ENCODE data around the gene SLC7A4. TPM values are rescaled to one million over a fixed set of nuclear protein-coding genes. Genes with fewer than 3 reads are reported as not detected.

The SLC7A4 gene, protein sequence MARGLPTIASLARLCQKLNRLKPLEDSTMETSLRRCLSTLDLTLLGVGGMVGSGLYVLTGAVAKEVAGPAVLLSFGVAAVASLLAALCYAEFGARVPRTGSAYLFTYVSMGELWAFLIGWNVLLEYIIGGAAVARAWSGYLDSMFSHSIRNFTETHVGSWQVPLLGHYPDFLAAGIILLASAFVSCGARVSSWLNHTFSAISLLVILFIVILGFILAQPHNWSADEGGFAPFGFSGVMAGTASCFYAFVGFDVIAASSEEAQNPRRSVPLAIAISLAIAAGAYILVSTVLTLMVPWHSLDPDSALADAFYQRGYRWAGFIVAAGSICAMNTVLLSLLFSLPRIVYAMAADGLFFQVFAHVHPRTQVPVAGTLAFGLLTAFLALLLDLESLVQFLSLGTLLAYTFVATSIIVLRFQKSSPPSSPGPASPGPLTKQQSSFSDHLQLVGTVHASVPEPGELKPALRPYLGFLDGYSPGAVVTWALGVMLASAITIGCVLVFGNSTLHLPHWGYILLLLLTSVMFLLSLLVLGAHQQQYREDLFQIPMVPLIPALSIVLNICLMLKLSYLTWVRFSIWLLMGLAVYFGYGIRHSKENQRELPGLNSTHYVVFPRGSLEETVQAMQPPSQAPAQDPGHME
- 1 to 10 TPM in 8 of 9 donors, under 1 TPM in 1; 0.90 to 7.2 (median 3.8) TPM for total RNA-seq
- 1 to 10 TPM in 1 of 3 donors, under 1 TPM in 2; 0.73 to 3.2 (median 0.94) TPM for polyA plus RNA-seq
- long read RNA-seq, donor 1, partial matches to known transcripts, result 0 of 2 reads
- long read RNA-seq, donor 1, other reads (novel, unspliced or antisense), result 0 of 2 reads
- long read RNA-seq, donor 2, result 0 reads
- long read RNA-seq, donor 3, partial matches to known transcripts, result 0 of 1 reads
- long read RNA-seq, donor 3, other reads (novel, unspliced or antisense), result 0 of 1 reads
- long read RNA-seq, donor 4, partial matches to known transcripts, result 2 of 5 reads
- long read RNA-seq, donor 4, other reads (novel, unspliced or antisense), result 2 of 5 reads
- long read RNA-seq, donor 5, partial matches to known transcripts, result 1 of 4 reads
- long read RNA-seq, donor 5, other reads (novel, unspliced or antisense), result 0 of 4 reads
- long read RNA-seq, donor 6, partial matches to known transcripts, result 2 of 3 reads
- long read RNA-seq, donor 6, other reads (novel, unspliced or antisense), result 0 of 3 reads
- long read RNA-seq, donor 7, result 0 reads
- long read RNA-seq, donor 8, result 0 reads
- long read RNA-seq, donor 9, result 0 reads
- long read RNA-seq, donor 10, result 0 reads

DNA sequence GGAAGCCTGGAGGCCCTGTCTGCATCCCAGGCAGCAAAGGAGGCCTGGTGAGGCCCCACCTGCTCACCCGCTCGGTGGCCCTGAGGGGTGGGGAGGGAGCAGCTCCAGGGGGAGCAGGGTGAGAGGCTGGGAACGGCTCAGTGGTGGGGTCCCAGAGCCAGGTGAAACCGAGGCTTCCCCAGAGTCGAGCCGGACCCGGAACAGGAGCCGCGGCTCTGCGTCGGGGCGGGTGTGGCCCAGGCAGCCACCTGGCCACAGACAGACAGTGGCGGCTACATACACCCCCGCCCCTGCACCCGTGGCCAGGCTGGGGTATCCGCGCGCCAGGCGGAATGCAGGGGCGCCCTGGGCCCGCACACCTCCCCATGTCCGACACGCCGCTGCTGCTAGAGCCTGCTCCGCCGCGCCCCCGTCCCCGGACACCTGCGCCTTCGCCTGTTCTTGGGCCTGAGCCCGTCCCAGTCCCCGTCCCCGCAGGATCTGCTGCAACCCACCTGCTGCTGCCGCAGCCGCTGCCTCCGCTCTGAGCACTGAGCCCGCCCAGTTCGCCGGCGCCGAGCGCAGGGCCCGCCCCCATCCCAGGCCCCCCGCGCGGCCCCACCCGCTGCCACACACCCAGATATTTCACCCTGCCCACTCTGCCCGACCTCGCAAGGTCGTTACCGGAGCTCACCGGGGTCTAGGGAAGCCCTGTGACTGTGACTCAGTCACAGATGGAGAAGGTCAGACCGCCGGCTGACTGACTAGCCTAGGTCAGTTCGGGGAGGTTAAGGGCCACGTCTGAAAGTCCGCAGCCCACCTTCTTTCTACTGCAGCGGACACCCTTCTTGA is at the start of gene SLC7A4:
SLC7A4 (minus strand) TSS at position 525 of the 831 bp plus-strand sequence. CDS start 749 bp downstream, outside the sequence.
- H3K36me3 ChIP-seq (replicated peaks in 1 of 2), result no peaks in the 10 kb centered on the region
- H3K27ac ChIP-seq, result peak within 1 kb of the TSS in 2 of 5 donors; percentile 8 to 50
- H3K27me3 ChIP-seq, result no peaks in the 10 kb centered on the region
- DNase-seq, result peak in 5 of 7 donors; percentile 37 to 66 (median 50)
- TF ChIP-seq POLR2A (IDR thresholded peaks at IDR 0.05), result no peak
- TF ChIP-seq, protein P1, sequence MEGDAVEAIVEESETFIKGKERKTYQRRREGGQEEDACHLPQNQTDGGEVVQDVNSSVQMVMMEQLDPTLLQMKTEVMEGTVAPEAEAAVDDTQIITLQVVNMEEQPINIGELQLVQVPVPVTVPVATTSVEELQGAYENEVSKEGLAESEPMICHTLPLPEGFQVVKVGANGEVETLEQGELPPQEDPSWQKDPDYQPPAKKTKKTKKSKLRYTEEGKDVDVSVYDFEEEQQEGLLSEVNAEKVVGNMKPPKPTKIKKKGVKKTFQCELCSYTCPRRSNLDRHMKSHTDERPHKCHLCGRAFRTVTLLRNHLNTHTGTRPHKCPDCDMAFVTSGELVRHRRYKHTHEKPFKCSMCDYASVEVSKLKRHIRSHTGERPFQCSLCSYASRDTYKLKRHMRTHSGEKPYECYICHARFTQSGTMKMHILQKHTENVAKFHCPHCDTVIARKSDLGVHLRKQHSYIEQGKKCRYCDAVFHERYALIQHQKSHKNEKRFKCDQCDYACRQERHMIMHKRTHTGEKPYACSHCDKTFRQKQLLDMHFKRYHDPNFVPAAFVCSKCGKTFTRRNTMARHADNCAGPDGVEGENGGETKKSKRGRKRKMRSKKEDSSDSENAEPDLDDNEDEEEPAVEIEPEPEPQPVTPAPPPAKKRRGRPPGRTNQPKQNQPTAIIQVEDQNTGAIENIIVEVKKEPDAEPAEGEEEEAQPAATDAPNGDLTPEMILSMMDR (IDR thresholded peaks at IDR 0.05), result no peak
- intact Hi-C loops (cut with DNase I), result no loop called here
- peak within 1 kb of the TSS in 2 of 4 donors; percentile 15 to 44 for H3K4me3 ChIP-seq
- 5 to 50% (median 12%) methylated on average over 1 to 59 of the region's 59 CpGs for WGBS, 4 donors
- H3K9me3 ChIP-seq (replicated peaks in 1 of 3), result no peaks in the 10 kb centered on the region
- peaks cover 6 to 13% of the 10 kb centered on the region in 2 donors for H3K4me1 ChIP-seq (replicated peaks in 1 of 2)

DNA sequence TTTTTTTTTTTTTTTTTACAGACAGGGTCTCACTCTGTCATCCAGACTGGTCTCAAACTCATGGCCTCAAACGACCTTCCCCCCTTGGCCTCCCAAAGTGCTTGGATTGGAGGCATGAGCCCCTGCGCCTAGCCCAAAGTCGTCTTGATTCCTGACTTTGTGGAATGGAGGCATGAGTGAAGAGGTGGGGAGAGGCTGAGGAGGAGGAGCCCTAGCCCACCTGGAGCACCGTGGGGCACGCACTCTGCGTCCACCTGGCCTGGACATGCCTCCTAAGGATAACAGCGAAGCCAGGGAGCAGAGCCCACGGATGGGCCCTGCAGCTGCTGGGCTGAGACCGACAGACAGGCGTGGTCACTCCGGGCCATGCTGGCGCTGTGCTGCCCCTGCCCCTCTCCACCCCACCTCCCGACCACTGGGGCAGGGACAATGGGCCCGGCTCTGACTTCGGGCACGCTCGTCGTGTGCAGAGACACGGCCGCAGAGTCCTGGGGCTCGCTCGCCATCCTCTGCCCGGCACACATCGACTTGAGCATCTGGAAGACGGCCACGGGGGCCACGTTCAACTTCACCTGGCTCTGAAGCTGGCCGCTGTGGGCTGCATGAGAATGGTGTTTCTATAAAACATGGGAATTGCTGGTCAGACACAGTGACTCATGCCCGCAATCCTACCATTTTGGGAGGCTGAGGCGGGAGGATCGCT is 48.2 kb upstream of the SLC7A4 start:
- WGBS, 4 donors, result 89 to 93% (median 90%) methylated on average over 16 to 31 of the region's 31 CpGs

DNA sequence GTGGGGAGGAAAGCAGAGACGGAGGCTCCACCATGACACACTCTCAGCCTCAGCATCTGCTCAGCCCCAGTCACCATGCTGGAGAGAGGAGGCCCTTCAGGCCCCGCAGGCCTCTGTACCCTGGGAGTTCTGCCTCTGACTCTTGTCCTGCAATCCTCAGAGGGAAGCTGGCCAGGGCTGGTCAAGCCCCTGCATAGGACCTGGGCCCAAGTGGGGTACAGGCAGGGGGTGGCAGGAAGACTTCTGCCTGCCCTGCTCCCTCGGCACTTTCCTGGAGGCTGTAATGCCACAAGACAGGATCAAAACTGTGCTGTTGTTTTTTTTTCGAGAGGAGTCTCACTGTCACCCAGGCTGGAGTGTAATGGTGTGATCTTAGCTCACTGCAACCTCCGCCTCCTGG is 47.1 kb upstream of the SLC7A4 start:
- Histone ChIP-seq H3K36me3 (replicated peaks in 1 of 2) (no peaks in the 10 kb centered on the region), H3K4me1 (replicated peaks in 1 of 2) (no peaks in the 10 kb centered on the region), H3K27ac (no peak overlapping the region), H3K4me3 (no peak overlapping the region), H3K27me3 (no peaks in the 10 kb centered on the region), H3K9me3 (replicated peaks in 1 of 3) (no peaks in the 10 kb centered on the region)
- intact Hi-C loops (cut with DNase I), result no loop called here
- TF ChIP-seq, protein P1 (IDR thresholded peaks at IDR 0.05), result no peak
- no peak for TF ChIP-seq POLR2A (IDR thresholded peaks at IDR 0.05)
- 85 to 88% (median 87%) methylated on average over 5 of the region's 5 CpGs for WGBS, 4 donors
- DNase-seq, result no peak

More for the DNA sequence above, 48.2 kb upstream of the SLC7A4 start:
- H3K36me3 ChIP-seq (replicated peaks in 1 of 2), result no peaks in the 10 kb centered on the region
- no peak overlapping the region for H3K27ac ChIP-seq
- intact Hi-C loops (cut with DNase I), result no loop called here
- no peaks in the 10 kb centered on the region for H3K27me3 ChIP-seq
- TF ChIP-seq, protein P1 (IDR thresholded peaks at IDR 0.05), result no peak
- no peak for TF ChIP-seq POLR2A (IDR thresholded peaks at IDR 0.05)
- no peak for DNase-seq
- H3K9me3 ChIP-seq (replicated peaks in 1 of 3), result no peaks in the 10 kb centered on the region
- no peak overlapping the region for H3K4me3 ChIP-seq
- H3K4me1 ChIP-seq (replicated peaks in 1 of 2), result no peaks in the 10 kb centered on the region

Measured in adrenal gland (tissue), 19 donors.